ENCODE results near the gene LRP3. TPM values are rescaled to one million over a fixed set of nuclear protein-coding genes. Genes with fewer than 3 reads are reported as not detected.

LRP3 gene
- total and polyA plus RNA-seq, 2 donors (not counting 1 experiment from before 2014, with no cell fraction given), result 0.10 TPM; not detected in 1

GRCh38 chr19:33248954-33249613 lies 55.0 kb downstream of the LRP3 start:
- H3K9ac ChIP-seq (ENCODE audit: low read length), result no peak overlapping the region
- no peak for TF ChIP-seq CTCF (IDR thresholded peaks at IDR 0.05)
- no peak for TF ChIP-seq EZH2 (IDR thresholded peaks at IDR 0.05; ENCODE audit: borderline replicate concordance, insufficient read depth, low read depth, low read length, poor library complexity, severe bottlenecking)
- ATAC-seq (ENCODE audit: low read depth), result no peak
- no peak overlapping the region for H3K27ac ChIP-seq (ENCODE audit: low read length in 2 of 2)
- H4K20me1 ChIP-seq (ENCODE audit: control insufficient read depth, insufficient read depth, low read length, poor library complexity, severe bottlenecking), result no peaks in the 10 kb centered on the region
- no peaks in the 10 kb centered on the region for H3K36me3 ChIP-seq (replicated peaks in 1 of 2; ENCODE audit: control extremely low read depth in 1 of 2, control insufficient read depth in 1 of 2, extremely low read depth in 1 of 2, insufficient read depth in 2 of 2, low read length in 1 of 2)
- Mint-ChIP-seq H3K4me1 (no peaks in the 10 kb centered on the region), H3K27me3 (peaks cover 5% of the 10 kb centered on the region), H3K27ac (no peak overlapping the region), H3K4me3 (no peak overlapping the region), H3K9me3 (ENCODE audit: insufficient read depth) (no peaks in the 10 kb centered on the region)
- ChIA-PET POLR2A (no interaction called here), CTCF (no interaction called here)
- no peak overlapping the region for H3K4me3 ChIP-seq (ENCODE audit: control extremely low read depth in 1 of 5, extremely low read depth in 1 of 5, insufficient read depth in 1 of 5, low read depth in 2 of 5, low read length in 4 of 5)
- peaks cover 0 to 19% (median 8%) of the 10 kb centered on the region in 3 donors for H3K9me3 ChIP-seq (ENCODE audit: control extremely low read depth in 1 of 3, control insufficient read depth in 2 of 3, insufficient read depth in 1 of 3, low read length in 2 of 3)
- WGBS (ENCODE audit: insufficient coverage), result 27% methylated on average over 26 of the region's 28 CpGs
- no peaks in the 10 kb centered on the region for H3K79me2 ChIP-seq (ENCODE audit: control insufficient read depth, insufficient read depth, low read length)
- H3K27me3 ChIP-seq (replicated peaks in 1 of 4; ENCODE audit: control extremely low read depth in 1 of 4, control insufficient read depth in 3 of 4, insufficient read depth in 4 of 4, low read length in 3 of 4), result no peaks in the 10 kb centered on the region
- no peak overlapping the region for H2AFZ ChIP-seq (ENCODE audit: insufficient read depth, low read depth, low read length, poor library complexity, severe bottlenecking)
- DNase-seq, result no peak
- intact Hi-C loops (cut with micrococcal nuclease), result no loop called here
- H3K4me2 ChIP-seq (replicated peaks; ENCODE audit: low read depth, low read length, poor library complexity, severe bottlenecking), result no peak overlapping the region
- no peaks in the 10 kb centered on the region for H3K4me1 ChIP-seq (ENCODE audit: control insufficient read depth in 2 of 2, insufficient read depth in 2 of 2, low read length in 2 of 2)

GRCh38 chr19:33249740-33250366 lies 55.7 kb downstream of the LRP3 start:
- H3K36me3 ChIP-seq (replicated peaks in 1 of 2; ENCODE audit: control extremely low read depth in 1 of 2, control insufficient read depth in 1 of 2, extremely low read depth in 1 of 2, insufficient read depth in 2 of 2, low read length in 1 of 2), result no peaks in the 10 kb centered on the region
- Mint-ChIP-seq H3K4me3 (no peak overlapping the region), H3K9me3 (ENCODE audit: insufficient read depth) (no peaks in the 10 kb centered on the region), H3K27ac (no peak overlapping the region), H3K27me3 (peaks cover 1% of the 10 kb centered on the region), H3K4me1 (no peaks in the 10 kb centered on the region)
- no peak overlapping the region for H2AFZ ChIP-seq (ENCODE audit: insufficient read depth, low read depth, low read length, poor library complexity, severe bottlenecking)
- ChIA-PET CTCF (no interaction called here), POLR2A (no interaction called here)
- H3K9ac ChIP-seq (ENCODE audit: low read length), result no peak overlapping the region
- no peaks in the 10 kb centered on the region for H3K27me3 ChIP-seq (replicated peaks in 1 of 4; ENCODE audit: control extremely low read depth in 1 of 4, control insufficient read depth in 3 of 4, insufficient read depth in 4 of 4, low read length in 3 of 4)
- H4K20me1 ChIP-seq (ENCODE audit: control insufficient read depth, insufficient read depth, low read length, poor library complexity, severe bottlenecking), result no peaks in the 10 kb centered on the region
- no peak overlapping the region for H3K4me2 ChIP-seq (replicated peaks; ENCODE audit: low read depth, low read length, poor library complexity, severe bottlenecking)
- no peaks in the 10 kb centered on the region for H3K4me1 ChIP-seq (ENCODE audit: control insufficient read depth in 2 of 2, insufficient read depth in 2 of 2, low read length in 2 of 2)
- no peak overlapping the region for H3K4me3 ChIP-seq (ENCODE audit: control extremely low read depth in 1 of 5, extremely low read depth in 1 of 5, insufficient read depth in 1 of 5, low read depth in 2 of 5, low read length in 4 of 5)
- WGBS (ENCODE audit: insufficient coverage), result 73% methylated on average over 3 of the region's 3 CpGs
- no peaks in the 10 kb centered on the region for H3K79me2 ChIP-seq (ENCODE audit: control insufficient read depth, insufficient read depth, low read length)
- no peak for ATAC-seq (ENCODE audit: low read depth)
- peaks cover 0 to 19% (median 8%) of the 10 kb centered on the region in 3 donors for H3K9me3 ChIP-seq (ENCODE audit: control extremely low read depth in 1 of 3, control insufficient read depth in 2 of 3, insufficient read depth in 1 of 3, low read length in 2 of 3)
- DNase-seq, result no peak
- TF ChIP-seq CTCF (IDR thresholded peaks at IDR 0.05), result no peak
- TF ChIP-seq EZH2 (IDR thresholded peaks at IDR 0.05; ENCODE audit: borderline replicate concordance, insufficient read depth, low read depth, low read length, poor library complexity, severe bottlenecking), result no peak
- H3K27ac ChIP-seq (ENCODE audit: low read length in 2 of 2), result no peak overlapping the region
- intact Hi-C loops (cut with micrococcal nuclease), result no loop called here

Measured in B cell (primary cell).